HUES48 (cell line): ENCODE data around the gene FUT1.
A peak's percentile ranks its signal among the peaks of the same experiment; 100 is the strongest.
"Not testable (repeated sequence)": the region's sequence is repeated elsewhere in the genome, so short reads cannot be mapped to it uniquely, and the experiment has no call there.

Experiments
- H3K27ac ChIP-seq: one replicate; pipeline ENCODE4 v1.7.0; 2013; ENCODE audit warnings: low read depth, low read length, inconsistent platforms
- H3K27me3 ChIP-seq: 2 replicates; pipeline ENCODE4 v1.6.1; 2013; ENCODE audit warnings: mild to moderate bottlenecking, low read length; ENCODE audit not compliant: control insufficient read depth, insufficient read depth
- H3K36me3 ChIP-seq: 2 replicates; pipeline ENCODE4 v1.6.1; 2013; ENCODE audit warnings: low read length; ENCODE audit not compliant: control insufficient read depth, insufficient read depth
- H3K4me1 ChIP-seq: 2 replicates; pipeline ENCODE4 v1.6.1; 2013; ENCODE audit warnings: mild to moderate bottlenecking, low read length; ENCODE audit not compliant: control insufficient read depth, insufficient read depth
- H3K4me3 ChIP-seq: 2 replicates; pipeline ENCODE4 v1.5.1; 2013; ENCODE audit warnings: mild to moderate bottlenecking, low read depth, low read length
- H3K9ac ChIP-seq: 2 replicates; pipeline ENCODE4 v1.6.1; 2013; ENCODE audit warnings: mild to moderate bottlenecking, low read depth, low read length, moderate library complexity
- H3K9me3 ChIP-seq: 2 replicates; pipeline ENCODE4 v1.6.1; 2013; ENCODE audit warnings: low read length; ENCODE audit not compliant: control insufficient read depth, insufficient read depth

FUT1 gene

DNA sequence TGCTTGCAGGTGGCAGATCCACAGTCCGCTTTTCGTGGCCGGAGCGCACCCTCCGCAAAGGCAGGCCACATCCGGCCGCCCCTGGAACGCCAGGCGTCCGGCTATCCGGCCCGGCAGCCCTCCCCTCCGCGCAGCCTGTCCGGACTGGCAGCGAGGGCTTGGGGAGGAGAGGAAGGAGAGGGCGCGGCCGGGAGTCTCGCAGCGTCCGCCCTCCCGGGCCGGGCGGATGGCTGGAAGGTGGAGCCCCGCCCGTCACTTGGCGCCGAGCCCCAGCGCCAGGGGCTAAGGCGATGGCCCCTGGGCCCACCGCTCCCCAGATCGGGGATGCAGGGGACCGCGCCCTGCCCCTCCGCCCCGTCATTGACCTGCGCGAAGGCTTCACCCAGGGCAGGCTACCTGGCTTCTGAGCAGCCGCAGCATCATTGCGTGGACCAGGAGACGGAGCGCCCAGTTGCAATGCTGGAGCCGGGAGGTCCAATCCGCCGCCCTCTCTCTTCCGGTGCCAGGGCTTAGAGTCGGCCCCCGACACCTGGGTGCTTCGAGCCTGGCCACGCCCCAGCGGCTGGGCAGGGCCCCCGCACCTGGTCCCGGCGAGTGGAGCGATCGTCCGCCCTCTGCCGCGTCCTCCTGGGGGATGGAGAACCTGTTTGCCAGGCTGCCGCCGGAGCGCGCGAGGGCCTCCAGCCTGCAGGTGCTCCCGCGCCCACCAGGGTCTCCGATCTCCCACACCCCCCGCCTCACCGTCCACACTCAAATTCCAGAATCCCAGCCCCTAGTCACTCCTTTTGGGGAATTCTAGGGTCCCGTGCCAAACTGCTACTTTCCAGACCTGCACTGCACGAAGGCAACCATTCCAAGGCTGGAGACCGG, at the start of gene FUT1:
TSS of gene FUT1 (minus strand) at position 146 of the 870 bp plus-strand sequence. CDS start 1,360 bp downstream, outside the sequence.
- peaks cover 15% of the 10 kb centered on the region for H3K4me1 ChIP-seq
- H3K36me3 ChIP-seq = peaks cover 29% of the 10 kb centered on the region
- H3K4me3 ChIP-seq = peak within 1 kb of the TSS; percentile 95
- H3K9me3 ChIP-seq = no peaks in the 10 kb centered on the region
- H3K27me3 ChIP-seq = no peaks in the 10 kb centered on the region
- peak within 1 kb of the TSS; percentile 66 for H3K27ac ChIP-seq
- peak within 1 kb of the TSS; percentile 69 for H3K9ac ChIP-seq

DNA sequence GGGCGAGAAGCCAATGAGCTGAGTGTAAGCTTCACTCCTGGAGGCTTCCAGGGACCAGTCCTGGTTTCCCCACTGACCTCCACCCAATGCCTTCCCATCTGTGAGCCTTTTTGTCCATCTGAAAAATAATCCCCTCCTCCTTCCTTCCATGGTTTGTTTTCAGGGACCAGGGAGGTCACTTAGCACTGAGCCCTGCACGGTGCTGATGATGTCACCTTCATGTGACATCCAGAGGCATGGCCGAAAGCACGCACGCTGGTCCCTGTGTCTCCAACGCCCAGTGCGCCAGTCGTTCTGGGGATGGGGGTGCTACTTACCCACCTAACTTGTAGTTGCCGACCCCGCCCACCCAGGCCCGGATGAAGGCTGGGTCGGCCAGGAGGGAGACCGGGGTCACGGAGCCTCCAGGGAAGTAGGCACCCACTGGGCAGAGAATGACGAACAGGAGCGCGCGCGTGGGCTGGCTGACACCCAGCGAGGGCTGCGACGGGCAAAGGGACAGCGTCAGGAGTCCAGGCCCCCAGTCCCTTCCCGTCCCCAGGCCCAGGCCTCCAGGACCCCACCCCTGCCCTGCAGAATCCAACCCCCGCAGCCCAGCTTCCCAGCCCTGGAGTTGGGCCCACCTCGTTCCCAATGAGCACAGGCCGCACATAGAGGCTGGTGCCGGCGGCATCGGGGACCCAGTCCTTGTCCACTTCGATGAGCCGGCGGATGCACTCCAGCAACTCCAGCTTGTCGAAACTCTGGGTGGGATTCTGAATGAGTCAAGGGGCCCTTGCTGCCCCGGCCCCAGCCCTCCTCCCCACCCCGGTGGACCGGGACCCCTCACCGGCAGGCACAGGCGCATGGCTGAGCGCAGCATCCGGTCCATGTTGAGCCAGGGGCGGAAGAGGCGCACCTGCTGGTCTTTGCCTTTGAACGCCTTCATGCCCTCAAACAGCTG, 47.2 kb upstream of the FUT1 start:
- Histone ChIP-seq H3K4me1 (peaks cover 8% of the 10 kb centered on the region), H3K27me3 (no peaks in the 10 kb centered on the region), H3K4me3 (no peak overlapping the region), H3K36me3 (no peaks in the 10 kb centered on the region), H3K27ac (peak overlapping the region; percentile 60), H3K9ac (no peak overlapping the region), H3K9me3 (no peaks in the 10 kb centered on the region)

DNA sequence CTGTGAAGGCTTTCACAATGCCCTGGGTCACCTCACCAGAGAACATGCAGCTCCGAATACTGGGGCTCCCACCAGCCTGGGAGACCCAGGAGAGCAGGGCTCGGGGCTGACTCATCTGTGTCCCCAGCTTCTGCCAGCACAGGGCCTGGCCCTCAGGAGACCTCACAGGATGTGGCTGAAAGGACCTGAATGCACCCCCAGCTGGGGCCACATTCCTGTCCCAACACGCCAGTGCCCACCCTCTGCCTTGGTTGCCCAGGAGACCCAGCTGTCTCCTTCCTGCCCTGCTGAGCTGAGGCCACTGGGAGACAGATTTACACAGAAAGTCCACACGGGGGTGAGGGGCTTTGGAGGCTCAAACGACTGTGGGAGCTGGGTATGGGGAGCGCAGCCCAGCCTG, 46.5 kb upstream of the FUT1 start:
- no peak overlapping the region for H3K9ac ChIP-seq
- peak overlapping the region; percentile 60 for H3K27ac ChIP-seq
- peaks cover 8% of the 10 kb centered on the region for H3K4me1 ChIP-seq
- H3K9me3 ChIP-seq = no peaks in the 10 kb centered on the region
- H3K27me3 ChIP-seq = no peaks in the 10 kb centered on the region
- H3K36me3 ChIP-seq = no peaks in the 10 kb centered on the region
- no peak overlapping the region for H3K4me3 ChIP-seq

DNA sequence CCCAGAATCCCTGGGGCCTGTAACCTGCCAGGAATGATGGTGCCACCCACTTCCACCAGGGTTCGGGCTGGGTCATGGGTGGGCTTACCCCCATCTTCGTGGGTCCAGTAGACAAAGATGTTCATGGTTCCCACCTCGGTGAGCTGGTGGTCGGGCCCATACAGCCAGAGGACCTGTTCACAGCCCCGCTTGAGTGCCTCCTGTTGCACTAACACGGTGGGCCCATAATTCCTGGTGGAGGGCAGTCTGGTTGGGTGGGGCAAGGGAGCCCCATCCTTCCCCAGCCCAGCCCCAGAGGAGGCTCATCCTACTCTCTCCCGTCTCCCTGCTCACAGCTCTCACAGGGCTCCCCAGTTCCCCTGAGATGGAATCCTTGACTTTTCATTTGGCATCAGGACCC, 44.7 kb upstream of the FUT1 start:
- Histone ChIP-seq H3K27me3 (no peaks in the 10 kb centered on the region), H3K9me3 (no peaks in the 10 kb centered on the region), H3K9ac (no peak overlapping the region), H3K36me3 (no peaks in the 10 kb centered on the region), H3K27ac (no peak overlapping the region), H3K4me3 (no peak overlapping the region), H3K4me1 (peaks cover 8% of the 10 kb centered on the region)

DNA sequence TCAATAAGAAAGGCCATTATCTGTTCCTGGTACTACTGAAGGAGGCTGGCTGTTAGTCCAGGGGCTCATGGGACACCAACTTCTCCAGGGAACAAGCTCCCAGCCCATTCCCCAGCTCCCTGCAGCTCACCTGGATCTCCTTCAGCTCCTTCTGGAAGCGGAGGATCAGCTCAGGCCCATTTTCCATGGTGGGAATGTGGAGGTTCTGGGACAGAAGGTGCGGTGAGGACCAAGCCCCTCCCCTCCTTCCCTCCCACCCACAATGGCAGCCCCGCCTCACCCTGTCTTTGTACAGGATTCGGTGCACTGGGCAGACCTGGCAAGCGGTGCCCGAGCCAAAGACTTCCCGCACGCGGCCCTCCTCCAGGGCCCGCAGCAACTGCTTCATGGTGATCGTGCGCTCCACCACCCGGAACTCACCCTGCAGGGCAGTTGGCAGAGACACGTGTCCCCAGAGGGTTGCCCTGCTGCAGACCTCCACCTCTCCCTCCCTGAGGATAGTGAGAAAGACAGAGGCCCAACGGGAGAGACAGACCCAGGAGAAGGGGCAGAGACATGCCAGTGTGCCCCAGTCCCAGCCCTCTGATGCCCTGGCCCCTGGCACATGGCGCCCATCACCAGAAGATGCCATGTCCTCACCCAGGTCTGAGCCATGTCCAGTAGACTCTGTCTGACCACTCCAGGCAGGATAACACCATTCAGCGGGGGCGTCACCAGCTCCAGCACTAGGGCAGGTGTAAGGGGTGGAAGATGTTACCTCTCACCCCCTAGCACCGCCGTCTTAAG, 44.0 kb upstream of the FUT1 start:
- Histone ChIP-seq H3K27me3 (no peaks in the 10 kb centered on the region), H3K4me1 (peaks cover 8% of the 10 kb centered on the region), H3K4me3 (no peak overlapping the region), H3K9me3 (no peaks in the 10 kb centered on the region), H3K9ac (no peak overlapping the region), H3K36me3 (no peaks in the 10 kb centered on the region), H3K27ac (no peak overlapping the region)

DNA sequence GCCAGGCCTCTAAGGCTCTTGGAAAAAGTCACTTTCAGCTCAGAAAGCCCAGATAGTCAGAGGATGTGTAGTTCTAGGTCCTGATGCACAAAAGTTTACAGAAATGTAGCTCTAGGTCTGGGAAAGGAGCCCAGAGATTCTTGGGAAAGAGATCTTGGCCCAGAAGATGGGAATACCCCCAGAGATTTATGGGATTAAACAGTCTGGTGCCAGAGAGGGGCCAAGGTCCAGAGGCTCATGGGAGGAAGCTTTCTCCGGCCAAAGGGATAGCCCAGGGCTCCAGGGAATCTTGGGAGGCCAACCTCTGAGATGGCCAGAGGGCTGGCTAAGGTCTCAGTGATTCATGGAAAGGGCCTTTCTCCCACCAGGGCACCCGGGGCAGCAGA, 43.2 kb upstream of the FUT1 start:
- H3K27ac ChIP-seq = peak overlapping the region; percentile 24
- H3K9me3 ChIP-seq = no peaks in the 10 kb centered on the region
- no peaks in the 10 kb centered on the region for H3K36me3 ChIP-seq
- peaks cover 8% of the 10 kb centered on the region for H3K4me1 ChIP-seq
- H3K4me3 ChIP-seq = no peak overlapping the region
- H3K9ac ChIP-seq = no peak overlapping the region
- H3K27me3 ChIP-seq = no peaks in the 10 kb centered on the region

DNA sequence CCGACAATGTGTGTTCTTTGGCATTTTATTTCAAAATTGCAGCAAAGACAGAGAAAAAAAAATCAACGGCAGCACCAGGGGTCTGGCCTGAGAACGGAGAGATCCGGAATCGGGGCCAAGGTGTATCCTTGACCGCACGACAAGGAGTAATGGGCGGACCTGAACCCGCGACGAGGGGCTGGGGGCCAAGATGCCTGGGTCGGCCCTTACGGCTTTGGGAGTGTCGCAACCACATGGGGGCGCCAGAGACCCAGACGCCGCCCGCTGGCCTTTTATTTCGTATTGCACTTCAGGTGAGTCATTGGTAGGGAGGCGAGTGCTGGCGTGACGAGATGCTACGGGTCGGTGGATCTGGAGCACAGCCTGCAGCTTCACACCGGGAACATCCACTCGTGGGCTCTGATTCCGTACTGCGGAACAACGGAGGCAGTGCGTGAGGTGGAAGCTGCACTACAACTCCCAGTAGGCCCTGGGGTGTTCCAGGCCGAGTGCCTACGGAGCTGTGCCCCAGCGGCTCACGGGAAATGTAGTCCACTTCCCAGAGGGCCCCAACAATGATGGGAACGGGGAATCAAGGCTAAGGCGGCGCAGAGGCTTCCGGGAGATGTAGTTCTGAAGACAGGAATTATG, 42.7 kb upstream of the FUT1 start:
- Histone ChIP-seq H3K4me3 (peak overlapping the region; percentile 78), H3K9me3 (no peaks in the 10 kb centered on the region), H3K27me3 (no peaks in the 10 kb centered on the region), H3K4me1 (peaks cover 8% of the 10 kb centered on the region), H3K27ac (peak overlapping the region; percentile 71), H3K9ac (peak overlapping the region; percentile 77), H3K36me3 (no peaks in the 10 kb centered on the region)

DNA sequence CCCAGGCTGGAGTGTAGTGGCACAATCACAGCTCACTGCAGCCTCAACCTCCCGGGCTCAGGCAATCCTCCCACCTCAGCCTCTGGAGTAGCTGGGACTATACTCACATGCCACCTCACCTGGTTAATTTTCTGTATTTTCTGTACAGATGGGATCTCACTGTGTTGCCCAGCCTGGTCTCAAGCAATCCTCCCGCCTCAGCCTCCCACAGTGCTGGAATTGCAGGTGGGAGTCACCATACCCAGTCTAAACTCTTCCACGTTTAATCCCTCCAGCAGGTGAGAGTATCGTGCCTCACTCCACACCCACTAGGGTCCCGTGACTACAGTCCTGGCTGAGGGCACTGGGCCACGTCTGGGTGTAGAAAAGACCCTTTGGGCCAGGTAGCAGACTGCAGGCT, 41.9 kb upstream of the FUT1 start:
- no peak overlapping the region for H3K9ac ChIP-seq

DNA sequence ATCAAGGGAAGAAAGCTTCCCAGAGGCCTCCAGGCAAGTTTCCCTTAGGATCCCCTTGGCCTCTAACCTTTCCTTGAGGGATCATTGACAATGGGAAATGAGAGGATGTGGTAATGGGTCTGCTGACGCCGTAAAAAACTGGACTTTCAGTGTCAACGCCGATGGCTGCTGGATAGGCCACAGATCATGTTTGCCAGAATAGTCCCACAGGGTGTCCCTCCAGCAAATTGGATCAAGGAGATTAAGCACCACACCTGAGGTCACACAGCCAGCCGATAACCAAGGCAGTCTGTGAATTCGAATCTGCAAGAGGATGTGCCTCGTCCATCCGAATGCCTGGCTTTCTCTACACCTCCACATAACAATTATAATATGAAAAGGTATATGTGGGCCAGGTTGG, 40.8 kb upstream of the FUT1 start:
- Histone ChIP-seq H3K9ac (no peak overlapping the region), H3K27ac (no peak overlapping the region), H3K4me3 (no peak overlapping the region), H3K36me3 (no peaks in the 10 kb centered on the region), H3K4me1 (no peaks in the 10 kb centered on the region), H3K9me3 (no peaks in the 10 kb centered on the region), H3K27me3 (no peaks in the 10 kb centered on the region)

More for the DNA sequence above, 41.9 kb upstream of the FUT1 start:
- Histone ChIP-seq H3K4me1 (peaks cover 6% of the 10 kb centered on the region), H3K36me3 (no peaks in the 10 kb centered on the region), H3K27ac (no peak overlapping the region), H3K27me3 (no peaks in the 10 kb centered on the region), H3K4me3 (no peak overlapping the region), H3K9me3 (no peaks in the 10 kb centered on the region)

DNA sequence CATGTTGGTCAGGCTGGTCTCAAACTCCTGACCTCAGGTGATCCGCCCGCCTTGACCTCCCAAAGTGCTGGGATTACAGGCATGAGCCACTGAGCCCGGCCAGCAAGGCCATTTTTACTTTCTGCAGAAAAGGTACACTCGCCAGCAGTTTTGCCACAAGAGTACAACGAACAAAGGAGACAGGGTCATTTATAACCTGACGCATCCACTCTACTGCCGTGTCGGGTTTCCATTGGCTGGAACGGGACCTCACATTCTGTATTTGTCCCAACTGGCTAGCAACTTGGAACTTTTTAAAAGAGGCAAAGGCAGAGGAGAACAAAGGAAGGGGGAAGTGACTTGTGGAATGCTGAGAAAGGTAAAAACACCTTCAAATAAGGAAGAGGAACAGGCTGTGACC, 34.9 kb upstream of the FUT1 start:
- H3K9me3 ChIP-seq, H3K4me3 ChIP-seq, H3K9ac ChIP-seq, H3K27me3 ChIP-seq, H3K27ac ChIP-seq, H3K36me3 ChIP-seq, H3K4me1 ChIP-seq: not testable (repeated sequence)
